Spinal cord (tissue), 10 donors: Measurements from ENCODE around the gene PDE3A. TPM values are rescaled to one million over a fixed set of nuclear protein-coding genes. Genes with fewer than 3 reads are reported as not detected.
"Not testable (repeated sequence)": the region's sequence is repeated elsewhere in the genome, so short reads cannot be mapped to it uniquely, and the experiment has no call there.

Source experiments
- DNase-seq, 6 donors: peaks; one replicate each; pipeline versions ENCODE4 v3.0.0 to v3.0.0-alpha.2; 2013 to 2015; ENCODE audit warnings: low spot score in 6 of 6, low read depth in 4 of 6
- H3K27ac ChIP-seq: one replicate; pipeline ENCODE4 v1.5.1; 2013; ENCODE audit warnings: low read depth, low read length, control low read depth
- H3K27me3 ChIP-seq: one replicate; pipeline ENCODE4 v1.6.1; 2013; ENCODE audit warnings: low read length; ENCODE audit not compliant: control insufficient read depth, insufficient read depth
- H3K36me3 ChIP-seq: one replicate; pipeline ENCODE4 v1.6.1; 2013; ENCODE audit warnings: low read length; ENCODE audit not compliant: control insufficient read depth, insufficient read depth
- H3K4me1 ChIP-seq: one replicate; pipeline ENCODE4 v1.6.1; 2013; ENCODE audit warnings: low read length; ENCODE audit not compliant: control insufficient read depth, insufficient read depth
- H3K4me3 ChIP-seq: one replicate; pipeline ENCODE4 v1.5.1; 2013; ENCODE audit warnings: low read depth, low read length, control low read depth
- H3K9me3 ChIP-seq: one replicate; pipeline ENCODE4 v1.6.1; 2013; ENCODE audit warnings: low read length; ENCODE audit not compliant: control insufficient read depth, insufficient read depth
- WGBS: methylation state at CpG from one replicate; pipeline ENCODE4 v1.1.5; 2013; ENCODE audit warnings: missing lambda C conversion rate; ENCODE audit not compliant: insufficient coverage; 5-methylcytosine and 5-hydroxymethylcytosine counted together
- polyA plus RNA-seq, 2 donors: library from polyadenylated mRNA; unstranded; fragments of 120-200 nt; gene quantifications; one replicate each; pipeline ENCODE4 v1.2.1, GENCODE V29; 2013; ENCODE audit not compliant: insufficient read length in 2 of 2
- total RNA-seq, 2 donors: library from RNA; depleted of rRNA in 1 of 2; stranded (reverse); fragments of 120-200 nt in 1 of 2; fragments of >200 nt in 1 of 2; gene quantifications; one replicate each; pipeline versions ENCODE4 v1.2.3 to v1.2.4, GENCODE V29; 2013 to 2014
- donor health status: healthy.

The PDE3A gene
- total and polyA plus RNA-seq, 4 donors, result 8.1 to 29.9 (median 14.0) TPM

DNA sequence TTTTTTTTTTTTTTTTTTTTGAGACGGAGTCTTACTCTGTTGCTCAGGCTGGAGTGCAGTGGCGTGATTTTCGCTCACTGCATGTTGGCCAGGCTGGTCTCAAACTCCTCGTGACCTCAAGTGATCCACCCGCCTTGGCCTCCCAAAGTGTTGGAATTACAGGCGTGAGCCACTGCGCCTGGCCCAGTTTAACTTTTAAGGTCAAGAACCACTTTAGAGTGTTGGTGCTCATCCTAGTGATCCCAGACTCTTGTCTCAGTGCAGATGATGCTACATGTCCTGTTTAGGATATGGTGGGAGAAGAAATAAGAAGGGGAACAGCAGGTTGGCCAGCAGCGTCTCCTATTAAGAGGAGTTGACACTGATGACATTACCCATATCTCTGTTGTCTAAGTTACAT, 246.7 kb downstream of the PDE3A start:
- not testable (repeated sequence) for H3K27ac ChIP-seq, H3K9me3 ChIP-seq

DNA sequence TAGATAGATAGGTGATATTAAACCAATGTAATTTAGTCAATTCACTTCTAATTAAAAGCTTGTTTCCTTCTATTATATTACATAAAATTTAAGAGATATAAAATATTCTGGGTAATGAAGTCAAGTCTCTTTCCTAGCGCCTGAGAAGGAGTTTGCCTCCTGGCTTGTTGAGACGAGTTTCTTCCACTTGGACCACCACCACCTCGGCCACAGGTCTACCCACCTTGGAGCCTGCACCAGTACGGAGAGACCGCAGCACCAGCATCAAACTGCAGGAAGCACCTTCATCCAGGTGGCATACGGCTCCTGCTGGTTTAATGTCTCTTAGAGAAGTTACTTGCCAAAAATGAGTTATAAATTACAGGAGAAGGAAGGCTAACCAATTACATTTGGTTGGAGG, 247.8 kb downstream of the PDE3A start:
- DNase-seq, result no peak
- Histone ChIP-seq H3K9me3 (no peaks in the 10 kb centered on the region), H3K4me1 (no peaks in the 10 kb centered on the region), H3K36me3 (no peaks in the 10 kb centered on the region), H3K27me3 (no peaks in the 10 kb centered on the region), H3K4me3 (no peak overlapping the region), H3K27ac (no peak overlapping the region)
- 100% methylated on average over 4 of the region's 6 CpGs for WGBS

More for the DNA sequence above, 246.7 kb downstream of the PDE3A start:
- H3K4me1 ChIP-seq, H3K27me3 ChIP-seq, H3K4me3 ChIP-seq, DNase-seq, H3K36me3 ChIP-seq: not testable (repeated sequence)
- WGBS, result 98% methylated on average over 7 of the region's 8 CpGs

GRCh38 chr12:20620261-20620660, 251.9 kb downstream of the PDE3A start:
- DNase-seq, result no peak
- no peak overlapping the region for H3K4me3 ChIP-seq
- no peaks in the 10 kb centered on the region for H3K27me3 ChIP-seq
- no peaks in the 10 kb centered on the region for H3K9me3 ChIP-seq
- H3K4me1 ChIP-seq, result no peaks in the 10 kb centered on the region
- no peaks in the 10 kb centered on the region for H3K36me3 ChIP-seq
- 100% methylated on average over 1 of the region's 2 CpGs for WGBS
- no peak overlapping the region for H3K27ac ChIP-seq

- Histone ChIP-seq H3K4me3 (no peak overlapping the region), H3K36me3 (no peaks in the 10 kb centered on the region), H3K27ac (no peak overlapping the region), H3K4me1 (no peaks in the 10 kb centered on the region), H3K27me3 (no peaks in the 10 kb centered on the region), H3K9me3 (no peaks in the 10 kb centered on the region)
- peak in 2 of 6 donors; percentile 55 to 82 for DNase-seq
- 25% methylated on average over 1 of the region's 5 CpGs for WGBS
Measured at GRCh38 chr12:20624718-20625117, 256.4 kb downstream of the PDE3A start.

DNA sequence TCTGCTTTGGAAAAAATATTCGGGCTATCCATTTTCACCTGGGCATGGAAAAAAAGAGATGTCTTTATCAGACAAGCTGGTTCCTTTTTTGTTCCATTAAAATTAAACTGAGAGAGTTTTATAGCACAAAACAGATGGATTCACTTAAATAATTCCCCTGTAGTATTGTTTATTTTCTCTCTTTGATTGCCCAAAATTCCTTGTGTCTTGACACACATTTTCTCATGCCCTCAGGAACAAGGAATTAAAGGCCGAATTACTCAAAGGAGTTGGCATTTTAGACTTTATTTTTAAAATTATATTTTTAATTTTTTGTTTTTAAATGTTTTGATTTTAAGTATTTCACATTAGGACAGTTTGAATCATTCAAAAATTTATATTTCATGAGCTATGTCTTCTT, 257.2 kb downstream of the PDE3A start:
- WGBS, result no CpG with 5 or more reads among the region's 2 CpGs
- H3K27me3 ChIP-seq, result no peaks in the 10 kb centered on the region
- H3K36me3 ChIP-seq, result no peaks in the 10 kb centered on the region
- H3K4me3 ChIP-seq, result no peak overlapping the region
- no peak overlapping the region for H3K27ac ChIP-seq
- no peaks in the 10 kb centered on the region for H3K4me1 ChIP-seq
- no peaks in the 10 kb centered on the region for H3K9me3 ChIP-seq
- DNase-seq, result no peak

DNA sequence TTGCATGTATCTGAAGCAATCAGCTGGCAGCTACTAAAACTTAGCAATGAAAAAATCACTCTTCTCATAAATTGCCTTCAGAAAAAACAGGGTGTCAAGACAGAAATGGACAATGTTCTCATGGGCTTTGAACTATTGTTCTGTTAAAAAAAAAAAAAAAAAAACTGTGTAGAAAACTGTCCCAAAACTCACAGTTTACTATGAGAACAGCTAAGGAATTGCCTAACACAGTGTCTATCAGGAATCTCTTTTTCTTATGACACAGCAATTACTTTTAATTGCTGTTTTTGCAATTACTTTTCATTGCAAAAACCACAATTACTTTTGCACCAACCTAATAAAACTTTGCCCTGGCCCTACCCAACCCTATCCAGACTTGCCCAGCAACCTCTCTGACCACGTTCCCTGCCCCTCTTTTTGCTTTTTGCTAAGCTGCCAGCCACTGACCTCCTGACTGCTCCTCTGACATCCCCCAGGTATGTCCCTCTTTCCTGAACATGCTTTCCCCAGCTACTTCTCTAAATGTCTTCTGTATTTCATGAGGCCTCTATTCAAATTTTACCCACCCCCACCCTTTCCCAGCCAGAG, 258.8 kb downstream of the PDE3A start:
- Histone ChIP-seq H3K27ac (no peak overlapping the region), H3K4me3 (no peak overlapping the region)

DNA sequence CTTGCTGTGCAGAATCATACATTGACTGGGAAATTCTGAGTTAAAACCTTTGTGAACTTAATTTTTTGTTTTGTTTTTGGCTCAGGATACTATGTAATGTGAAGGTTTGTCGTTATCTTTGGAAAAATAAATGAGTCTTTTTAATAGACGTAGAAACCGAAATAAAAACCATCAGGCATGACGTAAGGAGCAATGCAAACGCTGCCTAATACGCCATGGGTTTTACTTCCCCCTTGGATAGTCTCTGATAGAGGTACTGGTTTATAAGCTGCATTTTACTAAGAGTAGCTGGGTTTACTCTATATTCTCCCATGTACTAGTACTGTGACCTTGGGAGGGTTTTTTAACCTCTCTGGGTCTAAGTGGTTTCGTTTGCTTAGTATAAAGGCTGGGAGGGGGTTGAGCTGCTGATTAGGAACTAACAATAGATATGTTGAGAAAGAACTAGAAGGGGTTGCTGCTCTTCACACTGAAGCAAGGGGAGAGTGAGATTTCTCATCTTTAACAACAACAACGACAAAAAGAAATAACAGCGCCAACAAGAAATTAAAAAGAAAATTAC, 260.0 kb downstream of the PDE3A start:
- Histone ChIP-seq H3K27me3 (no peaks in the 10 kb centered on the region), H3K36me3 (no peaks in the 10 kb centered on the region), H3K27ac (no peak overlapping the region), H3K4me1 (no peaks in the 10 kb centered on the region), H3K4me3 (no peak overlapping the region), H3K9me3 (no peaks in the 10 kb centered on the region)
- DNase-seq, result no peak
- WGBS, result 89% methylated on average over 6 of the region's 9 CpGs

More for the DNA sequence above, 258.8 kb downstream of the PDE3A start:
- no peaks in the 10 kb centered on the region for H3K27me3 ChIP-seq
- WGBS, result 94% methylated on average over 1 of the region's 1 CpG
- no peaks in the 10 kb centered on the region for H3K9me3 ChIP-seq
- H3K36me3 ChIP-seq, result no peaks in the 10 kb centered on the region
- no peaks in the 10 kb centered on the region for H3K4me1 ChIP-seq
- no peak for DNase-seq

DNA sequence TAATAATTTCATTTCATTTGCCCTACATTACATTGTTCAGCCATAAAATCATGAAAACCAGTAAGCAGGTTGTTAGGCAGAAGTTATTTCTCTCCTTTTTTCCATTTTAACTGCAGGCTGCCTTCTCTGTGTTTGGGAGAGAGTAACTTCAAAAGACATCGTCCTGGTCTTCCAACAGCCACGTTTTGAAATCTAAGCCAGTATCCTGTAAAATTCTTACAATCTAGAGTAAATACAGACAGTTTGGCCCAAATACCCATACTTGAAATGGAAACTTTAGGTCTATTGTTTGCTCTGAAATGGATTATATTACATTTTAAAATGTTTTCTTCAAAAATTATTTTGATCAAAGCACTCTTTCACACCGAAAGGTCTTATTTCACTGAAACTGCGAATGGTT, 260.7 kb downstream of the PDE3A start:
- no peaks in the 10 kb centered on the region for H3K27me3 ChIP-seq
- H3K27ac ChIP-seq, result no peak overlapping the region
- H3K9me3 ChIP-seq, result no peaks in the 10 kb centered on the region
- H3K4me1 ChIP-seq, result no peaks in the 10 kb centered on the region
- H3K4me3 ChIP-seq, result no peak overlapping the region
- H3K36me3 ChIP-seq, result no peaks in the 10 kb centered on the region
- no CpG with 5 or more reads among the region's 4 CpGs for WGBS
- no peak for DNase-seq

- Histone ChIP-seq H3K9me3 (no peaks in the 10 kb centered on the region), H3K4me3 (no peak overlapping the region), H3K4me1 (no peaks in the 10 kb centered on the region), H3K27ac (no peak overlapping the region), H3K27me3 (no peaks in the 10 kb centered on the region), H3K36me3 (no peaks in the 10 kb centered on the region)
- WGBS, result 75% methylated on average over 2 of the region's 6 CpGs
- DNase-seq, result no peak
Measured at GRCh38 chr12:20629414-20630156, 261.2 kb downstream of the PDE3A start.

DNA sequence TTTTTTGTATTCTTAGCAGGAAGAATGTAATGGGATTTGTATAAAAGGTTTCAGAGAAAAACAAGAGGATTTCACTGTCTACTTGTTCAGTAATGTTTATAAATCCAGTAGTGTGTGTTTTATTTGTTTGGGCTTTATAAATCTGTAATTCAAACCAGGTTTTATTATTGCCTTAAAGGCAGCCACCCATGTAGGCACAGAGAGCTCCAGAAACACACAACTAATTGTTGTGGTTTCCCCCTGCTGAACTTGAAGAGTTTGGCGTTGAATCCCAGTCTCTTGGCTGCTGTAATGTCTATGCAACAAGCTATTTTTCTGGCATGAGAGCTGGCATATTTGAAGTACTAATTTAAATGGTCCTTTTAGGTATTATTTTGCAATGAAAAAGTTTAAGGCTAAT, 263.4 kb downstream of the PDE3A start:
- Histone ChIP-seq H3K27ac (no peak overlapping the region), H3K4me1 (no peaks in the 10 kb centered on the region), H3K4me3 (no peak overlapping the region), H3K9me3 (no peaks in the 10 kb centered on the region), H3K36me3 (peaks cover 6% of the 10 kb centered on the region), H3K27me3 (no peaks in the 10 kb centered on the region)
- peak in 3 of 6 donors; percentile 15 to 36 (median 31) for DNase-seq
- no CpG with 5 or more reads among the region's 1 CpG for WGBS
